ENCODE measurements around the gene SELP.

The SELP gene

GRCh38 chr1:169584483-169585144 is 45.3 kb downstream of the SELP start:
- no peaks in the 10 kb centered on the region for H3K27me3 ChIP-seq (ENCODE audit: low read depth, low read length)
- H3K4me3 ChIP-seq (ENCODE audit: low read length) = peak overlapping the region; percentile 88
- peak overlapping the region; percentile 88 for H3K27ac ChIP-seq (ENCODE audit: low read length)
- H3K36me3 ChIP-seq (replicated peaks; ENCODE audit: low read depth, low read length) = peaks cover 51% of the 10 kb centered on the region
- peak overlapping the region; percentile 98 for H3K4me2 ChIP-seq (ENCODE audit: low read length)
- H3K9me3 ChIP-seq (ENCODE audit: insufficient read depth, low read length) = no peaks in the 10 kb centered on the region
- peaks cover 79% of the 10 kb centered on the region for H3K79me2 ChIP-seq (ENCODE audit: low read length)
- TF ChIP-seq EZH2phosphoT487 (IDR thresholded peaks at IDR 0.05; ENCODE audit: low read depth) = no peak
- TF ChIP-seq CTCF (IDR thresholded peaks at IDR 0.05; ENCODE audit: low read depth, low read length) = no peak
- H2AFZ ChIP-seq (ENCODE audit: low read depth, low read length) = no peak overlapping the region
- H4K20me1 ChIP-seq (ENCODE audit: insufficient read depth, low read length) = peaks cover 32% of the 10 kb centered on the region
- peaks cover 73% of the 10 kb centered on the region for H3K4me1 ChIP-seq (ENCODE audit: low read length)
- H3K9ac ChIP-seq (ENCODE audit: low read length) = peak overlapping the region; percentile 82

- peaks cover 91% of the 10 kb centered on the region for H4K20me1 ChIP-seq (ENCODE audit: insufficient read depth, low read length)
- H3K36me3 ChIP-seq (replicated peaks; ENCODE audit: low read depth, low read length) = peaks cover 89% of the 10 kb centered on the region
- no peak overlapping the region for H3K4me2 ChIP-seq (ENCODE audit: low read length)
- H3K27me3 ChIP-seq (ENCODE audit: low read depth, low read length) = no peaks in the 10 kb centered on the region
- H3K9ac ChIP-seq (ENCODE audit: low read length) = no peak overlapping the region
- no peak overlapping the region for H3K4me3 ChIP-seq (ENCODE audit: low read length)
- no peak overlapping the region for H2AFZ ChIP-seq (ENCODE audit: low read depth, low read length)
- no peak overlapping the region for H3K27ac ChIP-seq (ENCODE audit: low read length)
- TF ChIP-seq CTCF (IDR thresholded peaks at IDR 0.05; ENCODE audit: low read depth, low read length) (no peak), EZH2phosphoT487 (IDR thresholded peaks at IDR 0.05; ENCODE audit: low read depth) (no peak)
- peaks cover 33% of the 10 kb centered on the region for H3K4me1 ChIP-seq (ENCODE audit: low read length)
- H3K79me2 ChIP-seq (ENCODE audit: low read length) = peaks cover 99% of the 10 kb centered on the region
- H3K9me3 ChIP-seq (ENCODE audit: insufficient read depth, low read length) = no peaks in the 10 kb centered on the region
Measured at GRCh38 chr1:169577981-169578738, 51.8 kb downstream of the SELP start.

GRCh38 chr1:169576935-169577331 is 53.0 kb downstream of the SELP start:
- Histone ChIP-seq H3K79me2 (ENCODE audit: low read length) (peaks cover 99% of the 10 kb centered on the region), H3K27ac (ENCODE audit: low read length) (no peak overlapping the region)
- no peak for TF ChIP-seq EZH2phosphoT487 (IDR thresholded peaks at IDR 0.05; ENCODE audit: low read depth)
- no peak for TF ChIP-seq CTCF (IDR thresholded peaks at IDR 0.05; ENCODE audit: low read depth, low read length)

GRCh38 chr1:169576241-169576934 is 53.5 kb downstream of the SELP start:
- H3K4me1 ChIP-seq (ENCODE audit: low read length) = peaks cover 15% of the 10 kb centered on the region
- TF ChIP-seq CTCF (IDR thresholded peaks at IDR 0.05; ENCODE audit: low read depth, low read length) (no peak), EZH2phosphoT487 (IDR thresholded peaks at IDR 0.05; ENCODE audit: low read depth) (no peak)
- H3K27ac ChIP-seq (ENCODE audit: low read length) = no peak overlapping the region
- no peak overlapping the region for H3K4me2 ChIP-seq (ENCODE audit: low read length)
- H3K9ac ChIP-seq (ENCODE audit: low read length) = no peak overlapping the region
- H3K9me3 ChIP-seq (ENCODE audit: insufficient read depth, low read length) = no peaks in the 10 kb centered on the region
- H3K79me2 ChIP-seq (ENCODE audit: low read length) = peaks cover 99% of the 10 kb centered on the region
- no peaks in the 10 kb centered on the region for H3K27me3 ChIP-seq (ENCODE audit: low read depth, low read length)
- peaks cover 86% of the 10 kb centered on the region for H3K36me3 ChIP-seq (replicated peaks; ENCODE audit: low read depth, low read length)
- H3K4me3 ChIP-seq (ENCODE audit: low read length) = no peak overlapping the region
- H2AFZ ChIP-seq (ENCODE audit: low read depth, low read length) = no peak overlapping the region
- H4K20me1 ChIP-seq (ENCODE audit: insufficient read depth, low read length) = peaks cover 94% of the 10 kb centered on the region

More at GRCh38 chr1:169576935-169577331, 53.0 kb downstream of the SELP start:
- H3K4me1 ChIP-seq (ENCODE audit: low read length) = peaks cover 20% of the 10 kb centered on the region
- H3K27me3 ChIP-seq (ENCODE audit: low read depth, low read length) = no peaks in the 10 kb centered on the region
- peaks cover 86% of the 10 kb centered on the region for H3K36me3 ChIP-seq (replicated peaks; ENCODE audit: low read depth, low read length)
- no peak overlapping the region for H3K9ac ChIP-seq (ENCODE audit: low read length)
- H2AFZ ChIP-seq (ENCODE audit: low read depth, low read length) = no peak overlapping the region
- H4K20me1 ChIP-seq (ENCODE audit: insufficient read depth, low read length) = peaks cover 94% of the 10 kb centered on the region
- H3K9me3 ChIP-seq (ENCODE audit: insufficient read depth, low read length) = no peaks in the 10 kb centered on the region
- H3K4me2 ChIP-seq (ENCODE audit: low read length) = no peak overlapping the region
- H3K4me3 ChIP-seq (ENCODE audit: low read length) = no peak overlapping the region
